HEK293 (cell line): ENCODE measurements around the gene H3-3A.

Experiments used
- EGR2 ChIP-seq: fragments of 450-650 bp; formaldehyde crosslinking; IDR thresholded peaks from 2 replicates; pipeline ENCODE4 v1.5.1; 2016; ENCODE audit warnings: low read depth, missing biosample characterization, missing genetic modification characterization
- HOXA7 ChIP-seq: sonication (generic); formaldehyde crosslinking; IDR thresholded peaks from 2 replicates; pipeline ENCODE4 v1.8.1; 2022; ENCODE audit warnings: missing genetic modification reagents, borderline replicate concordance
- OSR2 ChIP-seq: fragments of 450-650 bp; formaldehyde crosslinking; IDR thresholded peaks from 2 replicates; pipeline ENCODE4 v1.5.1; 2016; ENCODE audit warnings: missing biosample characterization, missing genetic modification characterization
- PATZ1 ChIP-seq: fragments of 450-650 bp; formaldehyde crosslinking; IDR thresholded peaks from 2 replicates; pipeline ENCODE4 v1.5.1; 2016; ENCODE audit warnings: missing biosample characterization, missing genetic modification characterization
- PRDM4 ChIP-seq: fragments of 450-650 bp; formaldehyde crosslinking; IDR thresholded peaks from 2 replicates; pipeline ENCODE4 v1.5.1; 2017; ENCODE audit warnings: missing biosample characterization, missing genetic modification characterization
- REPIN1 ChIP-seq: fragments of 450-650 bp; formaldehyde crosslinking; IDR thresholded peaks from 2 replicates; pipeline ENCODE4 v1.5.1; 2017; ENCODE audit warnings: missing biosample characterization, missing genetic modification characterization, low read depth
- SCRT1 ChIP-seq: fragments of 450-650 bp; formaldehyde crosslinking; IDR thresholded peaks from 2 replicates; pipeline ENCODE4 v1.5.1; 2016; ENCODE audit warnings: missing biosample characterization, missing genetic modification characterization, borderline replicate concordance
- SETDB1 ChIP-seq: IDR thresholded peaks from one replicate; pipeline ENCODE4 v1.6.1; 2017; ENCODE audit warnings: mild to moderate bottlenecking, low read length, moderate library complexity, mixed read lengths; ENCODE audit not compliant: insufficient read length
- YY1 ChIP-seq: fragments of 450-650 bp; formaldehyde crosslinking; IDR thresholded peaks from 2 replicates; pipeline ENCODE4 v1.5.1; 2018; ENCODE audit warnings: missing biosample characterization, missing genetic modification characterization
- ZBTB17 ChIP-seq: fragments of 450-650 bp; formaldehyde crosslinking; IDR thresholded peaks from 2 replicates; pipeline ENCODE4 v1.5.1; 2016; ENCODE audit warnings: missing biosample characterization, missing genetic modification characterization
- ZBTB20 ChIP-seq: fragments of 450-650 bp; formaldehyde crosslinking; IDR thresholded peaks from 2 replicates; pipeline ENCODE4 v1.5.1; 2016; ENCODE audit warnings: missing biosample characterization, missing genetic modification characterization
- ZBTB44 ChIP-seq: fragments of 450-650 bp; IDR thresholded peaks from 2 replicates; pipeline ENCODE4 v1.5.1; 2018; ENCODE audit warnings: missing biosample characterization, mild to moderate bottlenecking, missing genetic modification characterization
- ZBTB48 ChIP-seq: fragments of 450-650 bp; formaldehyde crosslinking; IDR thresholded peaks from 2 replicates; pipeline ENCODE4 v1.5.1; 2016; ENCODE audit warnings: missing biosample characterization, missing genetic modification characterization
- ZBTB7A ChIP-seq: fragments of 450-650 bp; formaldehyde crosslinking; IDR thresholded peaks from 2 replicates; pipeline ENCODE4 v1.5.1; 2016; ENCODE audit warnings: low read depth, missing biosample characterization, missing genetic modification characterization
- ZEB2 ChIP-seq: fragments of 450-650 bp; formaldehyde crosslinking; IDR thresholded peaks from 2 replicates; pipeline ENCODE4 v1.5.1; 2016; ENCODE audit warnings: missing biosample characterization, missing genetic modification characterization
- ZFP37 ChIP-seq: fragments of 450-650 bp; formaldehyde crosslinking; IDR thresholded peaks from 2 replicates; pipeline ENCODE4 v1.5.1; 2016; ENCODE audit warnings: missing biosample characterization, missing genetic modification characterization
- ZIC2 ChIP-seq: fragments of 450-650 bp; formaldehyde crosslinking; IDR thresholded peaks from 2 replicates; pipeline ENCODE4 v1.5.1; 2016; ENCODE audit warnings: missing biosample characterization, missing genetic modification characterization
- ZNF23 ChIP-seq: fragments of 450-650 bp; formaldehyde crosslinking; IDR thresholded peaks from 2 replicates; pipeline ENCODE4 v1.5.1; 2016; ENCODE audit warnings: missing biosample characterization, missing genetic modification characterization, borderline replicate concordance
- ZNF335 ChIP-seq: fragments of 450-650 bp; formaldehyde crosslinking; conservative IDR thresholded peaks from 2 replicates; pipeline ENCODE4 v1.5.1; 2016; ENCODE audit warnings: missing biosample characterization, missing genetic modification characterization
- ZNF398 ChIP-seq: fragments of 450-650 bp; formaldehyde crosslinking; IDR thresholded peaks from 2 replicates; pipeline ENCODE4 v1.5.1; 2017; ENCODE audit warnings: missing biosample characterization, missing genetic modification characterization
- ZNF404 ChIP-seq: fragments of 450-650 bp; formaldehyde crosslinking; IDR thresholded peaks from 2 replicates; pipeline ENCODE4 v1.5.1; 2017; ENCODE audit warnings: missing biosample characterization, missing genetic modification characterization
- ZNF473 ChIP-seq: fragments of 450-650 bp; formaldehyde crosslinking; IDR thresholded peaks from 2 replicates; pipeline ENCODE4 v1.5.1; 2017; ENCODE audit warnings: missing biosample characterization, missing genetic modification characterization
- ZNF48 ChIP-seq: fragments of 450-650 bp; formaldehyde crosslinking; IDR thresholded peaks from 2 replicates; pipeline ENCODE4 v1.5.1; 2016; ENCODE audit warnings: missing biosample characterization, missing genetic modification characterization
- ZNF501 ChIP-seq: fragments of 450-650 bp; formaldehyde crosslinking; IDR thresholded peaks from 2 replicates; pipeline ENCODE4 v1.5.1; 2016; ENCODE audit warnings: missing biosample characterization, missing genetic modification characterization
- ZNF549 ChIP-seq: fragments of 450-650 bp; IDR thresholded peaks from 2 replicates; pipeline ENCODE4 v1.5.1; 2018; ENCODE audit warnings: missing biosample characterization, missing genetic modification characterization, mild to moderate bottlenecking, inconsistent platforms, moderate library complexity
- ZNF555 ChIP-seq: fragments of 450-650 bp; formaldehyde crosslinking; conservative IDR thresholded peaks from 2 replicates; pipeline ENCODE4 v1.5.1; 2017; ENCODE audit warnings: missing biosample characterization, mild to moderate bottlenecking, missing genetic modification characterization, inconsistent platforms
- ZNF600 ChIP-seq: fragments of 450-650 bp; formaldehyde crosslinking; IDR thresholded peaks from 2 replicates; pipeline ENCODE4 v1.5.1; 2016; ENCODE audit warnings: missing biosample characterization, missing genetic modification characterization
- ZNF660 ChIP-seq: fragments of 450-650 bp; IDR thresholded peaks from 2 replicates; pipeline ENCODE4 v1.5.1; 2018; ENCODE audit warnings: missing biosample characterization, mild to moderate bottlenecking, missing genetic modification characterization
- ZNF76 ChIP-seq: fragments of 450-650 bp; formaldehyde crosslinking; IDR thresholded peaks from 2 replicates; pipeline ENCODE4; 2016; ENCODE audit warnings: low read depth, missing biosample characterization, missing genetic modification characterization, borderline replicate concordance
- ZNF792 ChIP-seq: fragments of 450-650 bp; formaldehyde crosslinking; IDR thresholded peaks from 2 replicates; pipeline ENCODE4 v1.5.1; 2016; ENCODE audit warnings: missing biosample characterization, missing genetic modification characterization
- ZSCAN5A ChIP-seq: fragments of 450-650 bp; formaldehyde crosslinking; IDR thresholded peaks from 2 replicates; pipeline ENCODE4 v1.5.1; 2016; ENCODE audit warnings: missing biosample characterization, missing genetic modification characterization

Gene H3-3A

GRCh38 chr1:226108935-226109828 lies 46.7 kb downstream of the H3-3A start (continued):
- TF ChIP-seq HOXA7 (CRISPR knock-in tag) (no peak), ZNF549 (tag by site-specific recombination) (no peak), ZNF48 (tag by site-specific recombination) (no peak), ZNF76 (peak; percentile 59), ZBTB17 (tag by site-specific recombination) (peak; percentile 95), ZFP37 (tag by site-specific recombination) (peak; percentile 69; the same call in 1 of the 2 replicates), ZEB2 (tag by site-specific recombination) (peak; percentile 39), ZBTB20 (tag by site-specific recombination) (peak; percentile 93), SETDB1 (no peak), ZBTB7A (tag by site-specific recombination) (no peak), ZBTB48 (tag by site-specific recombination) (peak; percentile 64), ZBTB44 (tag by site-specific recombination) (no peak), ZNF600 (peak; percentile 43), ZNF792 (tag by site-specific recombination) (no peak), ZSCAN5A (tag by site-specific recombination) (0 out of 2 replicates have a peak, but pooled peaks have one; percentile 24), ZNF404 (tag by site-specific recombination) (no peak), REPIN1 (tag by site-specific recombination) (no peak), ZNF335 (peak; percentile 80), PRDM4 (tag by site-specific recombination) (no peak), SCRT1 (tag by site-specific recombination) (no peak), ZNF501 (tag by site-specific recombination) (peak; percentile 79), ZNF660 (no peak), EGR2 (peak; percentile 80), ZIC2 (peak; percentile 65), ZNF23 (tag by site-specific recombination) (no peak), ZNF473 (no peak), YY1 (tag by site-specific recombination) (peak; percentile 28; the same call in 1 of the 2 replicates), ZNF398 (tag by site-specific recombination) (no peak), OSR2 (peak; percentile 56; the same call in 1 of the 2 replicates), PATZ1 (no peak; the same call in 1 of the 2 replicates), ZNF555 (tag by site-specific recombination) (no peak)
